Thyroid gland (tissue), 4 donors: Measurements from ENCODE around the gene FYN.

ENCODE experiments used
- CTCF ChIP-seq, 6 experiments: fragments of 200-600 bp in 3 of 6; fragments of 450-650 bp in 3 of 6; sonication (generic) in 3 of 6; IDR thresholded peaks; one replicate each; pipeline ENCODE4 v1.5.1; 2016 to 2019; ENCODE audit warnings: antibody characterized with exemption in 6 of 6, mild to moderate bottlenecking in 2 of 6, inconsistent platforms in 1 of 6, moderate library complexity in 1 of 6
- POLR2A ChIP-seq, 2 donors: fragments of 450-650 bp; IDR thresholded peaks; one replicate each; pipeline ENCODE4 v1.6.1; 2017; ENCODE audit warnings: antibody characterized with exemption in 2 of 2, mild to moderate bottlenecking in 2 of 2, moderate library complexity in 1 of 2

- TF ChIP-seq POLR2A (IDR thresholded peaks at IDR 0.05) (no peak), CTCF (IDR thresholded peaks at IDR 0.05) (no peak)
Observed at GRCh38 chr6:111845441-111845871, 27.8 kb downstream of the FYN start.
